Measurements from ENCODE around the gene LIMD2.
A peak's percentile ranks its signal among the peaks of the same experiment; 100 is the strongest.

The LIMD2 gene

DNA sequence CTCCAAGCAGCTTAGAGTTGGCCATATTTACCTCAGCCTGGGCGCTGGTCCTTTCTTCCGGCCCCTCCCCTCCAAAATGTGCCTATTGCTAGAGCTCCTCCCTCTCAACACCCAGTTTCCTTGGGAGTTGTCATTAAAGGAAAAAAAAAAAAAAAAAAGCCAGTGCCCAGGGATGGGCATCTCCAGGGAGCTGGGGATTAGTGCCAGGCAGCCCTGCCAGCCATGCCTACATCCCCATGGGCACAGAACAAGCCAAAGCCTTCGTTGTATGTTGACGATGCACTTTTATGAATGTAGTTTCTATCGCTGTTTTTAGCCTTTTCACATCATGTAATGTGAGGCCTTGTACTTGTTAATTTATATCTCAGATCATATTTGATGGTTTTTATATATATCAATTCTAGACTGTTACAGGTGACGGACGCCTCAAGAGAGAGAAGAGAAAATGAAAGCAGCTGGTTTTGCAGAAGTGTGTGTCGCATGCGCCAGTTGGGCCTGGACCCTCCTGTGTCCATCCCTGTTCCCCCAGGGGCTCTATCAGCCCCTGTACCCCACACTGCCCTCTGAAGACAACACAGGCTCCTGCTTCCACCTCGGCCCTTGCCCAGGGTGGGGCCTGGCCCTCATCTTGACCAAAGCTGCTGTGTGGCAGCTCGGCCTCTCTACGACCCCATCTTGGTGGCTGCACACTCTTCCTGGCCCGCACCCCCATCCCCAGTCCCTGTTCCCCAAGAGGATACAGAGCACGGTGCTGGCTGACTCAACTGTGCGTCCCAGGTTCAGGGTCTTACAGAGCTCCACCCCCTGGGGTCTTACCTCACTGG is 4.8 kb downstream of the LIMD2 start:
- Histone ChIP-seq H3K9me3 (ENCODE audit: control insufficient read depth in 2 of 2, low read length in 2 of 2) (no peaks in the 10 kb centered on the region), H3K27ac (ENCODE audit: low read depth in 2 of 2, low read length in 2 of 2) (peak overlapping the region in 1 of 2 donors; percentile 23), H3K4me3 (ENCODE audit: low read length in 2 of 2) (no peak overlapping the region), H3K4me1 (ENCODE audit: control insufficient read depth in 2 of 2, insufficient read depth in 2 of 2, low read length in 2 of 2) (peaks cover 11 to 12% of the 10 kb centered on the region in 2 donors), H3K36me3 (ENCODE audit: control insufficient read depth in 2 of 2, insufficient read depth in 2 of 2, low read length in 2 of 2) (peaks cover 36 to 39% of the 10 kb centered on the region in 2 donors), H3K27me3 (ENCODE audit: control insufficient read depth in 2 of 2, insufficient read depth in 2 of 2, low read length in 2 of 2) (no peaks in the 10 kb centered on the region), H3K9ac (ENCODE audit: low read depth in 1 of 2, low read length in 2 of 2) (no peak overlapping the region)

DNA sequence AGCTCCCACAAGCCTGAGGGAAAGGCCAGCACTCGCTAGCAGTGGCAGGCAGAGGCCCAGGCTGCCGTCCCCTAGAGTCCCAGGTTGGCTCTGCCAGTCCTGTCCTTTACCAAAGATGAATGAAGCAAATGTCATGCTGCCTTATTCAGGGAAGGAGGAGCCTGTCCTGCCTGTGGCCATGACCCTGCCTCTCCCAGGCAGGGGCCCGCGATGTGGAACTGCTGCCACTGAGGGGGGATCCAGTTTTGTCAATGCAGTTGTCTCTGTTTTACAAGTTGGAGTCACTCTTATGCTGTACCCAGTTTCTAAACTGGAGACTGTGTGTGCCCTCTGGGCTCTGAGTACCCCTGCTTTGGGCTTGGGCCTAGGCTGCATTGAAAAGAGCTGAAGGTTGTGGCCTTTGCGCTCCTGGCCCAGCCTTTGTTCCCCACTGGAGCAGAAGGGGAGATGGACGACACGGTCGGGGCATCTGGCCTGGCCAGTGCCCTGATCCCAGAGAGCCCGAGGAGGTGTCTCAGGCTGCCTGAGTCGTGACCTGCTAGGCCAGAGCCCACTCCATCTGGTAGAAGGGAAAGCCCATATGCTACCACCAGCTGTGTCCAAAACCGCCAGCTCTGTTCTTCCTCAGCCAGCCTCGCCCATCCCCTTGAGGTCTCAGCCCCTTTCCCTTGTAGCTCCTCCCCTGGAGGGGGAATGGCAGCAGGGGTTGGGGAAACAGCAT is 5.5 kb downstream of the LIMD2 start:
- no peak overlapping the region for H3K4me3 ChIP-seq (ENCODE audit: low read length in 2 of 2)
- peaks cover 11 to 12% of the 10 kb centered on the region in 2 donors for H3K4me1 ChIP-seq (ENCODE audit: control insufficient read depth in 2 of 2, insufficient read depth in 2 of 2, low read length in 2 of 2)
- no peaks in the 10 kb centered on the region for H3K9me3 ChIP-seq (ENCODE audit: control insufficient read depth in 2 of 2, low read length in 2 of 2)
- no peak overlapping the region for H3K9ac ChIP-seq (ENCODE audit: low read depth in 1 of 2, low read length in 2 of 2)
- no peaks in the 10 kb centered on the region for H3K27me3 ChIP-seq (ENCODE audit: control insufficient read depth in 2 of 2, insufficient read depth in 2 of 2, low read length in 2 of 2)
- H3K36me3 ChIP-seq (ENCODE audit: control insufficient read depth in 2 of 2, insufficient read depth in 2 of 2, low read length in 2 of 2) = peaks cover 42 to 47% of the 10 kb centered on the region in 2 donors
- peak overlapping the region in 1 of 2 donors; percentile 23 for H3K27ac ChIP-seq (ENCODE audit: low read depth in 2 of 2, low read length in 2 of 2)

DNA sequence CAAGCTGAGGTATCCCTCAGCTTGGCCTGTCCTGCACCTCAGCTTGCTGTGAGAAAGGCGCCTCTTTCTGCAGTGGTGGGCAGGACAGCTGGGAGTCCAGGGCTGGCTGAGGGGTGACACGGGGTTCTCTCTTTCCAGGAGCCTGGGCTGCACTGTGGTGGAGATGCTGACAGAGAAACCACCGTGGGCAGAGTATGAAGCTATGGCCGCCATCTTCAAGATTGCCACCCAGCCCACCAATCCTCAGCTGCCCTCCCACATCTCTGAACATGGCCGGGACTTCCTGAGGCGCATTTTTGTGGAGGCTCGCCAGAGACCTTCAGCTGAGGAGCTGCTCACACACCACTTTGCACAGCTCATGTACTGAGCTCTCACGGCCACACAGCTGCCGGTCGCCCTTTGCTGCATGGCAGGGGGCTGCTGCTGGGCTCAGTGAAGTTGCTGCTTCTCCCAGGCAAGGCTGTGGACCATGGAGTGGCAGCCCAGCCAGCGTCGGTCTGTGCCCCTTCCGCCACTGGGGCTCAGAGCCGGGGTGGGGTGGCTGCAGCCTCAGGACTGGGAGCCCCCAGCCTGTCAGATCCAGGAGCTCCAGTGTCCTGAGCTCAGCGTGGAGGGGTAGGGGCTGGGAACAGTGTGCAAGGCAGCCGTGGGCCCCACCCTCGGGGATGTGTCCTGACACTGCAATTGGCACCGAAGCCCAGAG is 6.4 kb downstream of the LIMD2 start:
- no peaks in the 10 kb centered on the region for H3K27me3 ChIP-seq (ENCODE audit: control insufficient read depth in 2 of 2, insufficient read depth in 2 of 2, low read length in 2 of 2)

DNA sequence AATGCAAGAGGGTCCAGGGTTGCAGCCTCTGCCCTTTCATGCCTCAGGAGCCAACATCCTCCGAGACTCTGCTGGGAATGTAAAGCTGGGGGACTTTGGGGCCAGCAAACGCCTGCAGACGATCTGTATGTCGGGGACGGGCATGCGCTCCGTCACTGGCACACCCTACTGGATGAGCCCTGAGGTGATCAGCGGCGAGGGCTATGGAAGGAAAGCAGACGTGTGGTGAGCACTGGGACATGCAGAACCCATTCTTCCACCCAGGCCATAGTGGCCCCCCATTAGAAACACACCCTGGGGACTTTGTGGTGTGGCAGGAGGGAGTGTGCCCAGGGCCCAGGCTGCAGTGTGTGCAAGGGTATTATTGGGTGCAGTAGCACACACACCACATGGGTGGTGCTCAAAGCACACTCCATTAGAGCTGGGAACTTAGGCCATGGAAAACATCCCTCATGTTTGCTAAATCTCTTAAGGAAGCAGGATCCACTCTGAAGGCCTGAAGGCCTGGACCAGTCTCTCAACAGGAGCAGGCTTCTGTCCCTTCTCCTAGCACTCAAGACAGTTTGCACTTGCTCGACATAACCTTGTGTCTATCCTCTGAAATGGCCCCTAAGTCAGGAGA is 7.6 kb downstream of the LIMD2 start:
- no peak overlapping the region for H3K4me3 ChIP-seq (ENCODE audit: low read length in 2 of 2)
- no peaks in the 10 kb centered on the region for H3K27me3 ChIP-seq (ENCODE audit: control insufficient read depth in 2 of 2, insufficient read depth in 2 of 2, low read length in 2 of 2)
- no peak overlapping the region for H3K27ac ChIP-seq (ENCODE audit: low read depth in 2 of 2, low read length in 2 of 2)
- H3K9me3 ChIP-seq (ENCODE audit: control insufficient read depth in 2 of 2, low read length in 2 of 2) = no peaks in the 10 kb centered on the region
- peaks cover 57 to 58% of the 10 kb centered on the region in 2 donors for H3K36me3 ChIP-seq (ENCODE audit: control insufficient read depth in 2 of 2, insufficient read depth in 2 of 2, low read length in 2 of 2)
- H3K9ac ChIP-seq (ENCODE audit: low read depth in 1 of 2, low read length in 2 of 2) = no peak overlapping the region
- H3K4me1 ChIP-seq (ENCODE audit: control insufficient read depth in 2 of 2, insufficient read depth in 2 of 2, low read length in 2 of 2) = peaks cover under 1 to 7% of the 10 kb centered on the region in 2 donors

More for the DNA sequence above, 6.4 kb downstream of the LIMD2 start:
- Histone ChIP-seq H3K36me3 (ENCODE audit: control insufficient read depth in 2 of 2, insufficient read depth in 2 of 2, low read length in 2 of 2) (peaks cover 50 to 55% of the 10 kb centered on the region in 2 donors), H3K27ac (ENCODE audit: low read depth in 2 of 2, low read length in 2 of 2) (no peak overlapping the region), H3K9ac (ENCODE audit: low read depth in 1 of 2, low read length in 2 of 2) (no peak overlapping the region), H3K4me3 (ENCODE audit: low read length in 2 of 2) (no peak overlapping the region), H3K4me1 (ENCODE audit: control insufficient read depth in 2 of 2, insufficient read depth in 2 of 2, low read length in 2 of 2) (peaks cover 11 to 12% of the 10 kb centered on the region in 2 donors), H3K9me3 (ENCODE audit: control insufficient read depth in 2 of 2, low read length in 2 of 2) (no peaks in the 10 kb centered on the region)

DNA sequence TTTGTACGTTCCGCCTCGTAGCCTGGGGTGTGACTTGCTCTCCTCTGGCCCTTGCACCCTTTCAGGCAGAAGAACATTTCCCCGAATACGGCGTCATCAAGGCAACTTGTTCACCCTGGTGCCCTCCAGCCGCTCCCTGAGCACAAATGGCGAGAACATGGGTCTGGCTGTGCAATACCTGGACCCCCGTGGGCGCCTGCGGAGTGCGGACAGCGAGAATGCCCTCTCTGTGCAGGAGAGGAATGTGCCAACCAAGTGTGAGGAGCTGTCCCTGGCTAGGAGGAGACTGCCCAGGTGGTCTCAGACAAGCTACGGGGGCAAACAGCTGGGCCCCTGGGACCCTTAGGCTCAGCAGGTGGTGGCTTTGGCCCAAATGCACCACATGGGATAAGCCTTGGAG is 10.4 kb downstream of the LIMD2 start:
- no peak overlapping the region for H3K4me3 ChIP-seq (ENCODE audit: low read length in 2 of 2)

DNA sequence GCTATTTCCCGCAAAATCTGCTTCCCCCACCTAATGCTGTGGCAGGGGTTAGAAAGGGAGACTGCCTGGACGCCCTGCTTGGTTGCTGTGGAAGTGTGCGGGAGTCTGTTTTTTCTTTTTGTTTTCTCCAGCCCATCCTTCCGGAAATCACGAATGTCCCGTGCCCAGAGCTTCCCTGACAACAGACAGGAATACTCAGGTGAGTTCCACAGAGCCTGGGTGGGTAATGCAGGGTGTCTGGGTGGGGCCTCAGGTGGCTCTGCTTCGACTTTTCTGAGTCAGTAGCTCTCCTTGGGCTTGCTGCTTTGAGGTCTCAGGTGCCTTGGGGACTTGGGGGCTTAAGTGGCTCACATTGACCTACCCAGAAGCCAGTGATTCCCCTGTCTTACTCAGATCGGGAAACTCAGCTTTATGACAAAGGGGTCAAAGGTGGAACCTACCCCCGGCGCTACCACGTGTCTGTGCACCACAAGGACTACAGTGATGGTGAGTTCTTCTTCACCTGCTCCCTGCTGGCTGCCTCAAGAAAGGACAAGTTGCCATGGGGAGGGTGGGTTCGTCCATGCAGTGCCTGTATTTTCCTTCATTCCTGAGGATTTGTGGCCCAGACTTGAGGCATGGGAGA is 11.4 kb downstream of the LIMD2 start:
- no peaks in the 10 kb centered on the region for H3K27me3 ChIP-seq (ENCODE audit: control insufficient read depth in 2 of 2, insufficient read depth in 2 of 2, low read length in 2 of 2)
- no peak overlapping the region for H3K4me3 ChIP-seq (ENCODE audit: low read length in 2 of 2)
- H3K9me3 ChIP-seq (ENCODE audit: control insufficient read depth in 2 of 2, low read length in 2 of 2) = no peaks in the 10 kb centered on the region
- H3K36me3 ChIP-seq (ENCODE audit: control insufficient read depth in 2 of 2, insufficient read depth in 2 of 2, low read length in 2 of 2) = peaks cover 55 to 61% of the 10 kb centered on the region in 2 donors
- H3K27ac ChIP-seq (ENCODE audit: low read depth in 2 of 2, low read length in 2 of 2) = no peak overlapping the region
- no peaks in the 10 kb centered on the region for H3K4me1 ChIP-seq (ENCODE audit: control insufficient read depth in 2 of 2, insufficient read depth in 2 of 2, low read length in 2 of 2)
- H3K9ac ChIP-seq (ENCODE audit: low read depth in 1 of 2, low read length in 2 of 2) = no peak overlapping the region

More for the DNA sequence above, 10.4 kb downstream of the LIMD2 start:
- Histone ChIP-seq H3K27me3 (ENCODE audit: control insufficient read depth in 2 of 2, insufficient read depth in 2 of 2, low read length in 2 of 2) (no peaks in the 10 kb centered on the region), H3K36me3 (ENCODE audit: control insufficient read depth in 2 of 2, insufficient read depth in 2 of 2, low read length in 2 of 2) (peaks cover 62% of the 10 kb centered on the region in 2 donors), H3K9me3 (ENCODE audit: control insufficient read depth in 2 of 2, low read length in 2 of 2) (no peaks in the 10 kb centered on the region), H3K27ac (ENCODE audit: low read depth in 2 of 2, low read length in 2 of 2) (no peak overlapping the region), H3K4me1 (ENCODE audit: control insufficient read depth in 2 of 2, insufficient read depth in 2 of 2, low read length in 2 of 2) (no peaks in the 10 kb centered on the region), H3K9ac (ENCODE audit: low read depth in 1 of 2, low read length in 2 of 2) (no peak overlapping the region)

DNA sequence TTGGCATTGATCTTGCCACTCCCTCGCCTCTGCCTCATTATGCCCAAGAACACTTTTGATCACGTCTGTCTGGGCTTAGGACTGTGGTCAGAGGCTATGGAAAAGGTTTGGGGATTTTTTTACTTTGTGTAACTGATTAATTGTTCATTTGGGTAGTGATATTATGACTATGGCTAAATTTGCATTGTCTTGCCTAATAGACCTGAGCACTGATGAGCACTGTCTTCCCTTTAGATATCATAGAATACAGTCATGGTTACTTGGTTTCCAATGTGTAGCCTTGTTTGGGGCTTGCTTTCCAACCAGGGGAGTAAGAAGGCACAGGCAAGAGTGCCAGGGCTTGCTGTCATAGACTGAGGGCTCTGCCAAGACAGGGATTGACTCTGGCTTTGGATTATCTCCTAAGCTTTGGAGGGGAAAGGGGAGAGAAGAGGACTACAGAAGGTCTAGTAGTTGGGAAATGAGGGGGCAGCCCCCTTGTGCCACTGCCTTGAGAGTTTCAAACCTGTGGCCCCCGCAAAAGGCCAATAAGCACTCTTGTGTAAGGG is 13.7 kb downstream of the LIMD2 start:
- H3K27me3 ChIP-seq (ENCODE audit: control insufficient read depth in 2 of 2, insufficient read depth in 2 of 2, low read length in 2 of 2) = no peaks in the 10 kb centered on the region
- H3K36me3 ChIP-seq (ENCODE audit: control insufficient read depth in 2 of 2, insufficient read depth in 2 of 2, low read length in 2 of 2) = peaks cover 39 to 49% of the 10 kb centered on the region in 2 donors
- no peak overlapping the region for H3K9ac ChIP-seq (ENCODE audit: low read depth in 1 of 2, low read length in 2 of 2)
- H3K4me3 ChIP-seq (ENCODE audit: low read length in 2 of 2) = no peak overlapping the region
- H3K9me3 ChIP-seq (ENCODE audit: control insufficient read depth in 2 of 2, low read length in 2 of 2) = no peaks in the 10 kb centered on the region
- H3K4me1 ChIP-seq (ENCODE audit: control insufficient read depth in 2 of 2, insufficient read depth in 2 of 2, low read length in 2 of 2) = no peaks in the 10 kb centered on the region
- H3K27ac ChIP-seq (ENCODE audit: low read depth in 2 of 2, low read length in 2 of 2) = no peak overlapping the region

DNA sequence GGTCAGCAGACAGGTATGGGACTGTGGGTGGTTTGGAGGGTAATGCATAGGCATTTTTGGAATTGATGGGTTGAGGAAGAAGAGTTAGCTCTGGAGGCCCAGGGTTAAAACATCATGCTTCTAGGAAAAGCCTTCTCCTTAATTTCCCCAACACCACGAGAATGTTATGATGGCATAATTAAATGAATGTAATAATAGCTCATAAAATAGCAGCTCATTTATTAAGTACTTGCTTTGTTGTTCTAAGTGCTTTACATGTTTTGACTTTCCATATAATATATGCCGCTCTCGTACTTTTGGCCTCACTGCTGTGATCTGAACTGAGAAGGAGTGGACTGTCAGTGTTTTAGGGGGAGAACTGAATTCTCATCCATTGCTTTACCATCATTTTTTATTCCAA is 14.3 kb downstream of the LIMD2 start:
- H3K4me1 ChIP-seq (ENCODE audit: control insufficient read depth in 2 of 2, insufficient read depth in 2 of 2, low read length in 2 of 2) = no peaks in the 10 kb centered on the region
- no peak overlapping the region for H3K9ac ChIP-seq (ENCODE audit: low read depth in 1 of 2, low read length in 2 of 2)
- H3K36me3 ChIP-seq (ENCODE audit: control insufficient read depth in 2 of 2, insufficient read depth in 2 of 2, low read length in 2 of 2) = peaks cover 33 to 43% of the 10 kb centered on the region in 2 donors
- no peak overlapping the region for H3K27ac ChIP-seq (ENCODE audit: low read depth in 2 of 2, low read length in 2 of 2)
- H3K27me3 ChIP-seq (ENCODE audit: control insufficient read depth in 2 of 2, insufficient read depth in 2 of 2, low read length in 2 of 2) = no peaks in the 10 kb centered on the region
- no peak overlapping the region for H3K4me3 ChIP-seq (ENCODE audit: low read length in 2 of 2)
- H3K9me3 ChIP-seq (ENCODE audit: control insufficient read depth in 2 of 2, low read length in 2 of 2) = no peaks in the 10 kb centered on the region

DNA sequence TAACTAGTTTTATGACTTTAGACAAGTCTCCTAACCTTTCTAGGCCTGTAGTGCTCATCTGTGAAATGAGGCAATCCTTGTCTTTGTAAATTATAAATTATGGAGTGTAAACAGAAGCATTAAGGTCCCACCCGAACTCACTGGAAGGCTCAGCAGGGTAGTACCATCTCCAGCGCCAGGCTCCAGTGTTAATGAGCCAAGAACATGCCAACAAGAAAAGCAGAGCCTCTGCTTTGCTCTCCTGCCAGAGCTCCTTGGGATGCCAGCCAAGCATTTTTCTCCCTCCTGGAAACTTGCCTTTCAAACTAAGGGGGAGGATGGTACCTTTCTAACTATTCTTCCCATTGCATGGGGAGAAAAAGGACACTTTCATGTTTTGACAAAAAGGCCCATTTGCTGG is 14.9 kb downstream of the LIMD2 start:
- no peaks in the 10 kb centered on the region for H3K27me3 ChIP-seq (ENCODE audit: control insufficient read depth in 2 of 2, insufficient read depth in 2 of 2, low read length in 2 of 2)
- no peaks in the 10 kb centered on the region for H3K4me1 ChIP-seq (ENCODE audit: control insufficient read depth in 2 of 2, insufficient read depth in 2 of 2, low read length in 2 of 2)
- peaks cover 28 to 40% of the 10 kb centered on the region in 2 donors for H3K36me3 ChIP-seq (ENCODE audit: control insufficient read depth in 2 of 2, insufficient read depth in 2 of 2, low read length in 2 of 2)
- no peak overlapping the region for H3K4me3 ChIP-seq (ENCODE audit: low read length in 2 of 2)
- no peak overlapping the region for H3K9ac ChIP-seq (ENCODE audit: low read depth in 1 of 2, low read length in 2 of 2)
- no peaks in the 10 kb centered on the region for H3K9me3 ChIP-seq (ENCODE audit: control insufficient read depth in 2 of 2, low read length in 2 of 2)
- H3K27ac ChIP-seq (ENCODE audit: low read depth in 2 of 2, low read length in 2 of 2) = no peak overlapping the region

Measured in mucosa of rectum (tissue), 2 donors.